Stomach smooth muscle (tissue), 2 donors: Measurements from ENCODE around the gene C2orf69.

ENCODE experiments used
- H3K27ac ChIP-seq: one replicate; pipeline ENCODE4 v1.7.0; 2013; ENCODE audit warnings: mild to moderate bottlenecking, low read length, inconsistent platforms
- H3K27me3 ChIP-seq, 2 donors: one replicate each; pipeline ENCODE4 v1.7.0; 2013; ENCODE audit warnings: low read length in 2 of 2; ENCODE audit not compliant: insufficient read depth in 2 of 2, control insufficient read depth in 1 of 2
- H3K36me3 ChIP-seq, 2 donors: one replicate each; pipeline ENCODE4 v1.7.0; 2013; ENCODE audit warnings: low read length in 2 of 2; ENCODE audit not compliant: control insufficient read depth in 2 of 2, insufficient read depth in 2 of 2
- H3K4me1 ChIP-seq: one replicate; pipeline ENCODE4 v1.7.0; 2013; ENCODE audit warnings: low read length; ENCODE audit not compliant: control insufficient read depth, insufficient read depth
- H3K4me3 ChIP-seq, 2 donors: one replicate each; pipeline ENCODE4 v1.7.0; 2013; ENCODE audit warnings: low read length in 2 of 2
- H3K9ac ChIP-seq, 2 donors: one replicate each; pipeline ENCODE4 v1.7.0; 2013; ENCODE audit warnings: low read length in 2 of 2, mild to moderate bottlenecking in 1 of 2
- H3K9me3 ChIP-seq, 2 donors: one replicate each; pipeline ENCODE4 v1.7.0; 2013; ENCODE audit warnings: low read length in 2 of 2; ENCODE audit not compliant: control insufficient read depth in 2 of 2
- donor health status: healthy.
- donor health status: Pancreatic carcinoma.

The C2orf69 gene

GRCh38 chr2:199914372-199914958 is 3.4 kb downstream of the C2orf69 start:
- Histone ChIP-seq H3K27ac (no peak overlapping the region), H3K27me3 (no peaks in the 10 kb centered on the region), H3K9me3 (no peaks in the 10 kb centered on the region), H3K9ac (no peak overlapping the region), H3K4me3 (no peak overlapping the region), H3K4me1 (peaks cover 12% of the 10 kb centered on the region), H3K36me3 (peaks cover 2 to 4% of the 10 kb centered on the region in 2 donors)

- Histone ChIP-seq H3K27ac (no peak overlapping the region), H3K27me3 (no peaks in the 10 kb centered on the region), H3K4me3 (no peak overlapping the region), H3K9ac (no peak overlapping the region), H3K4me1 (peaks cover 8% of the 10 kb centered on the region), H3K36me3 (peaks cover 2 to 4% of the 10 kb centered on the region in 2 donors), H3K9me3 (no peaks in the 10 kb centered on the region)
Measured at GRCh38 chr2:199916980-199917379, 5.9 kb downstream of the C2orf69 start.

- Histone ChIP-seq H3K4me1 (no peaks in the 10 kb centered on the region), H3K9ac (no peak overlapping the region), H3K27ac (no peak overlapping the region), H3K4me3 (no peak overlapping the region), H3K36me3 (peaks cover 5 to 10% of the 10 kb centered on the region in 2 donors), H3K9me3 (no peaks in the 10 kb centered on the region), H3K27me3 (no peaks in the 10 kb centered on the region)
Measured at GRCh38 chr2:199922856-199923255, 11.8 kb downstream of the C2orf69 start.

GRCh38 chr2:199923924-199924323 is 12.8 kb downstream of the C2orf69 start:
- H3K9me3 ChIP-seq, result no peaks in the 10 kb centered on the region
- no peaks in the 10 kb centered on the region for H3K27me3 ChIP-seq
- no peak overlapping the region for H3K9ac ChIP-seq
- no peaks in the 10 kb centered on the region for H3K4me1 ChIP-seq
- H3K4me3 ChIP-seq, result no peak overlapping the region
- peaks cover 5 to 8% of the 10 kb centered on the region in 2 donors for H3K36me3 ChIP-seq
- no peak overlapping the region for H3K27ac ChIP-seq

- Histone ChIP-seq H3K36me3 (peaks cover 7 to 12% of the 10 kb centered on the region in 2 donors), H3K27me3 (no peaks in the 10 kb centered on the region), H3K9ac (no peak overlapping the region), H3K4me3 (no peak overlapping the region), H3K9me3 (no peaks in the 10 kb centered on the region), H3K4me1 (no peaks in the 10 kb centered on the region), H3K27ac (no peak overlapping the region)
Measured at GRCh38 chr2:199926806-199927205, 15.7 kb downstream of the C2orf69 start.

- Histone ChIP-seq H3K27me3 (no peaks in the 10 kb centered on the region), H3K4me1 (no peaks in the 10 kb centered on the region), H3K27ac (no peak overlapping the region), H3K9ac (no peak overlapping the region), H3K4me3 (no peak overlapping the region), H3K36me3 (peaks cover 15 to 23% of the 10 kb centered on the region in 2 donors), H3K9me3 (no peaks in the 10 kb centered on the region)
Measured at GRCh38 chr2:199928226-199928625, 17.1 kb downstream of the C2orf69 start.

- Histone ChIP-seq H3K27ac (no peak overlapping the region), H3K9ac (no peak overlapping the region), H3K4me3 (no peak overlapping the region), H3K27me3 (no peaks in the 10 kb centered on the region), H3K9me3 (no peaks in the 10 kb centered on the region), H3K4me1 (no peaks in the 10 kb centered on the region), H3K36me3 (peaks cover 15 to 23% of the 10 kb centered on the region in 2 donors)
Measured at GRCh38 chr2:199928626-199929025, 17.5 kb downstream of the C2orf69 start.

GRCh38 chr2:199929262-199929661 is 18.2 kb downstream of the C2orf69 start:
- Histone ChIP-seq H3K36me3 (peaks cover 15 to 23% of the 10 kb centered on the region in 2 donors), H3K9ac (no peak overlapping the region), H3K27me3 (no peaks in the 10 kb centered on the region), H3K4me3 (no peak overlapping the region), H3K9me3 (no peaks in the 10 kb centered on the region), H3K4me1 (no peaks in the 10 kb centered on the region), H3K27ac (no peak overlapping the region)

GRCh38 chr2:199932312-199932855 is 21.3 kb downstream of the C2orf69 start:
- no peaks in the 10 kb centered on the region for H3K4me1 ChIP-seq
- no peak overlapping the region for H3K9ac ChIP-seq
- no peak overlapping the region for H3K27ac ChIP-seq
- H3K9me3 ChIP-seq, result no peaks in the 10 kb centered on the region
- H3K4me3 ChIP-seq, result no peak overlapping the region
- peaks cover 10 to 17% of the 10 kb centered on the region in 2 donors for H3K36me3 ChIP-seq
- no peaks in the 10 kb centered on the region for H3K27me3 ChIP-seq

- H3K27ac ChIP-seq, result no peak overlapping the region
- no peaks in the 10 kb centered on the region for H3K27me3 ChIP-seq
- no peak overlapping the region for H3K9ac ChIP-seq
- no peak overlapping the region for H3K4me3 ChIP-seq
- H3K36me3 ChIP-seq, result peaks cover 13 to 20% of the 10 kb centered on the region in 2 donors
- no peaks in the 10 kb centered on the region for H3K9me3 ChIP-seq
- no peaks in the 10 kb centered on the region for H3K4me1 ChIP-seq
Measured at GRCh38 chr2:199933466-199933865, 22.4 kb downstream of the C2orf69 start.

- no peaks in the 10 kb centered on the region for H3K9me3 ChIP-seq
- no peaks in the 10 kb centered on the region for H3K4me1 ChIP-seq
- H3K9ac ChIP-seq, result no peak overlapping the region
- no peak overlapping the region for H3K4me3 ChIP-seq
- no peaks in the 10 kb centered on the region for H3K27me3 ChIP-seq
- H3K27ac ChIP-seq, result no peak overlapping the region
- H3K36me3 ChIP-seq, result peaks cover 12 to 25% of the 10 kb centered on the region in 2 donors
Measured at GRCh38 chr2:199936554-199936953, 25.5 kb downstream of the C2orf69 start.
